Thyroid gland (tissue), 4 donors: ENCODE results near the gene TMEM252. TPM values are rescaled to one million over a fixed set of nuclear protein-coding genes. Genes with fewer than 3 reads are reported as not detected.

ENCODE experiments used
- DNase-seq, 2 donors: peaks; one replicate each; pipeline ENCODE4 v3.0.0-alpha.2; 2019
- H3K27ac ChIP-seq, 3 donors: fragments of 200-600 bp; sonication (generic); 1 replicate in 2 of 3; 2 replicates in 1 of 3; pipeline ENCODE4 v1.5.1; 2016 to 2019; ENCODE audit warnings: mild to moderate bottlenecking in 1 of 3, moderate library complexity in 1 of 3
- H3K27me3 ChIP-seq: fragments of 200-600 bp; sonication (generic); one replicate; pipeline ENCODE4 v1.5.1; 2019
- H3K36me3 ChIP-seq, 2 donors: fragments of 200-600 bp; sonication (generic); one replicate each; pipeline ENCODE4 v1.5.1; 2016 to 2019
- H3K4me1 ChIP-seq, 2 donors: fragments of 200-600 bp; sonication (generic); one replicate each; pipeline ENCODE4 v1.5.1; 2017 to 2019
- H3K4me3 ChIP-seq, 3 donors: fragments of 200-600 bp; sonication (generic); replicated peaks in 1 of 3; 1 replicate in 2 of 3; 2 replicates in 1 of 3; pipeline ENCODE4 v1.5.1; 2016; ENCODE audit warnings: mild to moderate bottlenecking in 1 of 3
- H3K9me3 ChIP-seq: fragments of 200-600 bp; sonication (generic); one replicate; pipeline ENCODE4 v1.5.1; 2017
- POLR2A ChIP-seq, 2 donors: fragments of 450-650 bp; IDR thresholded peaks; one replicate each; pipeline ENCODE4 v1.6.1; 2017; ENCODE audit warnings: antibody characterized with exemption in 2 of 2, mild to moderate bottlenecking in 2 of 2, moderate library complexity in 1 of 2
- WGBS, 2 donors: methylation state at CpG; one replicate each; pipeline ENCODE4 v1.1.5; 2017; 5-methylcytosine and 5-hydroxymethylcytosine counted together
- intact Hi-C: fragments of 100-400 bp; cut with DNase I; formaldehyde crosslinking; loops from one replicate; pipeline ENCODE4 v1.15.1; 2023
- total RNA-seq, 4 donors: library from RNA; depleted of rRNA; stranded (reverse); fragments of >200 nt; gene quantifications; one replicate each; pipeline ENCODE4 v1.2.3, GENCODE V29; 2016
- TF ChIP-seq, protein P1 (sequence below), 6 experiments: fragments of 200-600 bp in 3 of 6; fragments of 450-650 bp in 3 of 6; sonication (generic) in 3 of 6; IDR thresholded peaks; one replicate each; pipeline ENCODE4 v1.5.1; 2016 to 2019; ENCODE audit warnings: antibody characterized with exemption in 6 of 6, mild to moderate bottlenecking in 2 of 6, inconsistent platforms in 1 of 6, moderate library complexity in 1 of 6

TMEM252 gene
- total RNA-seq, 4 donors from 2014 or later = not detected

DNA sequence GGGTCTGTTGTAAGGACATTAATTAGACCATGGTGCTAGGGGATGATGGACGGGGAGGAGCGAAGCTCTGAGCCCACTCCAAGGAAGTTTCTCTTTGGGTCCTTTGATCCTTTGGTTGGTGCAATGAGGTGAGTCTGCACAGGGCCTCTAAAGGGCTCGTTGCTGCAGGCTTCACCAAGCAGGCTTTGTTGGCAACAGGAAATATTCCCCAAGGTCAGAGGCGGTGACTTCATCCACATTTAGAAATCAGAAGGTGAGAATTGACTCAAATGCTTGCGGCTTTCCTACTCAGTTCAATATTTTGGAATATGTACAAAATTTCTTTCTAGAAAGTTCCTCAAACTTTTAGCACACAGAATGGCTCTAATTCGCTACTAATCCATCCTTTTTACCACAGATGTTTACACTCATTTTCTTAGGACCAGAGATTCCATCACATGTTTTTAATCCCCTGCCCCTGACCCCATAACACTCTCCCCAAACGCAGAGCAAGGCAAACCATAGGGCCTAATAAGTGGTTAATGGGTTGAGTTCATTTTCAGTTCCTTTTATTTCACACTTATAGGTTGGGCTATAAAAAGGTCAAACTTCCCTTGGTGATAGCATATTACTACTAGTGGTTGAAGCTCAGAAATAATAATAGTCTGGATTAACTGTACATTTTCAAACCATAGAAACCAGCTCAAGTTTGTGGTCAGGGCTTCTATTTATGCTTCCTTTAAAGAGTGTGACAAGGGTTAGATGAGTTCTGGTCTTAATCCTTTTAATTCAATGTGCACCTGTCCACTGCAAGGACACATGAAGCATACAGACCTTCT, 37.3 kb upstream of the TMEM252 start:
- no peaks in the 10 kb centered on the region for H3K36me3 ChIP-seq
- H3K4me3 ChIP-seq = no peak overlapping the region
- WGBS, 2 donors = 72 to 77% methylated on average over 7 of the region's 7 CpGs
- no peak for DNase-seq
- H3K27ac ChIP-seq = no peak overlapping the region
- no peaks in the 10 kb centered on the region for H3K9me3 ChIP-seq
- TF ChIP-seq, protein P1, sequence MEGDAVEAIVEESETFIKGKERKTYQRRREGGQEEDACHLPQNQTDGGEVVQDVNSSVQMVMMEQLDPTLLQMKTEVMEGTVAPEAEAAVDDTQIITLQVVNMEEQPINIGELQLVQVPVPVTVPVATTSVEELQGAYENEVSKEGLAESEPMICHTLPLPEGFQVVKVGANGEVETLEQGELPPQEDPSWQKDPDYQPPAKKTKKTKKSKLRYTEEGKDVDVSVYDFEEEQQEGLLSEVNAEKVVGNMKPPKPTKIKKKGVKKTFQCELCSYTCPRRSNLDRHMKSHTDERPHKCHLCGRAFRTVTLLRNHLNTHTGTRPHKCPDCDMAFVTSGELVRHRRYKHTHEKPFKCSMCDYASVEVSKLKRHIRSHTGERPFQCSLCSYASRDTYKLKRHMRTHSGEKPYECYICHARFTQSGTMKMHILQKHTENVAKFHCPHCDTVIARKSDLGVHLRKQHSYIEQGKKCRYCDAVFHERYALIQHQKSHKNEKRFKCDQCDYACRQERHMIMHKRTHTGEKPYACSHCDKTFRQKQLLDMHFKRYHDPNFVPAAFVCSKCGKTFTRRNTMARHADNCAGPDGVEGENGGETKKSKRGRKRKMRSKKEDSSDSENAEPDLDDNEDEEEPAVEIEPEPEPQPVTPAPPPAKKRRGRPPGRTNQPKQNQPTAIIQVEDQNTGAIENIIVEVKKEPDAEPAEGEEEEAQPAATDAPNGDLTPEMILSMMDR (IDR thresholded peaks at IDR 0.05) = no peak
- no peak for TF ChIP-seq POLR2A (IDR thresholded peaks at IDR 0.05)
- intact Hi-C loops = no loop called here
- no peaks in the 10 kb centered on the region for H3K4me1 ChIP-seq
- no peaks in the 10 kb centered on the region for H3K27me3 ChIP-seq

- Histone ChIP-seq H3K27ac (no peak overlapping the region), H3K36me3 (no peaks in the 10 kb centered on the region), H3K27me3 (no peaks in the 10 kb centered on the region), H3K4me3 (no peak overlapping the region), H3K4me1 (no peaks in the 10 kb centered on the region), H3K9me3 (no peaks in the 10 kb centered on the region)
- intact Hi-C loops = no loop called here
- no peak for DNase-seq
- WGBS, 2 donors = 73% methylated on average over 5 of the region's 5 CpGs
- TF ChIP-seq, protein P1 (IDR thresholded peaks at IDR 0.05) = no peak
- TF ChIP-seq POLR2A (IDR thresholded peaks at IDR 0.05) = no peak
Measured at GRCh38 chr9:68575817-68576216, 35.1 kb upstream of the TMEM252 start.

DNA sequence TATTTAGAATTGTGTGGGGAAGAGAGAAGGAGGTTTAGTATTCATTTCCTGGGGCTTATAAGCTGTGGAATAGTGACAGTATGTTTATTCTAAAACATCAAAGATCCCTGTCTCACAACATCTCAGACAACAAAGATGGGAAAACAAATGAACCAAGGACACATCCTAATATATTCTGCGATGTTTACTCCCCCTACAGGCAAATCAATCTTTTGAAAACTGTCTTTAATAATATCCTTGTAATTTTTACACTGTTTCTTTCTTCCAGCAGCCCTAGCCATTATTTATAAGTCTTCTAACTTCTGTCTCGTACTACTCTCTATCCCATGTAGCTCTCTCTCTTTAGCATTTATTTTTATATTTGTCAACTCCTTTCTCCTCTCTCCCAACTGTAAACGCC, 33.5 kb upstream of the TMEM252 start:
- intact Hi-C loops = no loop called here
- H3K36me3 ChIP-seq = no peaks in the 10 kb centered on the region
- DNase-seq = no peak

DNA sequence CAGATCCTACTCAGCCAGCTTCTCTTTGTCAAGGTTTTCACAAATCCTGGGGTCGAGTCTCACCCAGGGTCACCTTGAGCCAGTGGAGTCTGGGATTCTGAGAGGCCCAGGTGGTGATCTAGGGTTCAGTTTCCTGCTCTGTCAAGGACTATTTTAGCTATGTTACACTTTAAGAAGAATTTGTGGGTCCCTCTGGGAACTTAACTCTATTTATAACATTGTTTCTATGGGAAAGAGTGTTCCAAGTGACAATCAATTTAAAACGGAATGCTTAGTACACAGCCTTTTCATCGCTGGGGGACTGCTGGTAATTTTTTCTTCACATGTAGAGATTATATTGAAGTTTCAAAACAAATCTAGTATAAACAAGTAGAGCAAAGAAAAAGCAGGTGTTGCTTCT, 26.9 kb upstream of the TMEM252 start:
- Histone ChIP-seq H3K9me3 (no peaks in the 10 kb centered on the region), H3K4me1 (no peaks in the 10 kb centered on the region), H3K4me3 (no peak overlapping the region), H3K36me3 (no peaks in the 10 kb centered on the region), H3K27me3 (no peaks in the 10 kb centered on the region), H3K27ac (no peak overlapping the region)
- no peak for DNase-seq
- intact Hi-C loops = no loop called here
- TF ChIP-seq, protein P1 (IDR thresholded peaks at IDR 0.05) = no peak
- TF ChIP-seq POLR2A (IDR thresholded peaks at IDR 0.05) = no peak
- 78% methylated on average over 3 of the region's 3 CpGs for whole genome bisulfite sequencing, 2 donors

More for the DNA sequence above, 33.5 kb upstream of the TMEM252 start:
- no peaks in the 10 kb centered on the region for H3K4me1 ChIP-seq
- TF ChIP-seq, protein P1 (IDR thresholded peaks at IDR 0.05) = no peak
- no peaks in the 10 kb centered on the region for H3K9me3 ChIP-seq
- 69 to 77% methylated on average over 3 of the region's 3 CpGs for WGBS, 2 donors
- H3K4me3 ChIP-seq = no peak overlapping the region
- no peak overlapping the region for H3K27ac ChIP-seq
- no peaks in the 10 kb centered on the region for H3K27me3 ChIP-seq

GRCh38 chr9:68562461-68562860, 21.8 kb upstream of the TMEM252 start:
- no peak for TF ChIP-seq POLR2A (IDR thresholded peaks at IDR 0.05)
- TF ChIP-seq, protein P1 (IDR thresholded peaks at IDR 0.05) = no peak
- H3K27me3 ChIP-seq = no peaks in the 10 kb centered on the region
- no peaks in the 10 kb centered on the region for H3K9me3 ChIP-seq
- H3K27ac ChIP-seq = no peak overlapping the region
- intact Hi-C loops = no loop called here
- DNase-seq = no peak
- no peaks in the 10 kb centered on the region for H3K36me3 ChIP-seq
- 54 to 69% methylated on average over 2 of the region's 2 CpGs for WGBS, 2 donors
- no peak overlapping the region for H3K4me3 ChIP-seq
- H3K4me1 ChIP-seq = no peaks in the 10 kb centered on the region
